Activated naive CD8-positive, alpha-beta T cell treated with anti-CD3 and anti-CD28 coated beads, Interleukin-2, amount 50 U/mL, for 16 hours (primary cell): ENCODE data around the gene RABEP2.
"Not testable (repeated sequence)": the region's sequence is repeated elsewhere in the genome, so short reads cannot be mapped to it uniquely, and the experiment has no call there.

Experiments
- DNase-seq: peaks from one replicate; pipeline ENCODE4 v3.0.0-alpha.2; 2020; ENCODE audit warnings: low read depth, low spot score

Gene RABEP2

DNA sequence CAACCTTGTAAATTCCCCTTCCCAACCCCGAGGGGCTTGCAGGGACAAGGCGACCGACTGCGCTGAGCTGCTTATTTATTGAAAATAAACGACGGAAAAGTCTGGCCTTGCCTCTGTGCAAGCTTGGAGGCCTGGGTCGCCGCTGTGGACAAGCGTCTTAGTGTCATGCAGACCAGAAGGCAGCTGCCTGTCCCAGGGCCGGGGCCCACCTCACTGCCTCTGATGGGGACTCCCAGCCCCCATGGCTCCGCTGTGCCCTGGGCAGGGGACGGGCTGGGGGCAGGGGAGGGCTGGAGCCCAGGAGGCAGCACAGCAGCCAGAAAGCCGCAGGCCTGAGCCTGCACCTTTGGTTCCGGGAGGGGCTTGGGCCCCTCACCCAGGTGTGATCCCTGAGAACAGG, 20.7 kb downstream of the RABEP2 start:
- no peak for DNase-seq

DNA sequence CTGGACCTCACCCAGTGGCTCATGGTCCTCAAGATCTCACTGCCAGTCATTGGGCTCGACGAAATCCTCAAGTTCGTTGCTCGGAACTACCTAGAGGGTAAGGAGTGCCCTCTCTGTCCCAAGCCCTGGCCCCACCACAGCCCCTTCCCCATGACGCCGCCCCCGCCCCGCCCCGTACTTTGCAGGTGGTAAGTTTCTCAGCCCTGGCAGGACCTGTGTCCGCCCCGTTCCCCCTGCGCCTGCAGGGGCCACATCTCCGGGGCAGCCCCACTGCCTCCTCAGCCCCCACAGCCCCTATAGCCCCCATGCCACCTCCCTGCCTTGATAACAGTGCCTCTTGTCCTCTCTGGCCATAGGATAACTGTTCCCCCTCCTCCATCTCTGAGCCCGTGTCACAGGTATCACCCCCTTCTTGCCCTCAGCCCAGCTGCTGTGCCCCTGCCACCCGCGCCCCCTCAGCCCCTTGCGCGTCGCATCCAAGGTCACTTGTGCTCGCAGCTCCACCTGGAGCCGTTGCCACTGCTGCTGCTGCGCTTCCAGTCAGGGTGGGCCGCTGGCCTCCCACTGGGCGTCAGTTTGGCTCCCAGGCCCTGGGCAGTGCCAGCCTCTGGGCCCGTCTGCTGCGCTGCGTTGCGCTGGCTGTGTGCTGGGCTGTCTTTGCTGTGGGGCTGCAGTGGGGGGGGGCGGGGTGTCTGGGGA, 21.5 kb downstream of the RABEP2 start:
- no peak for DNase-seq

DNA sequence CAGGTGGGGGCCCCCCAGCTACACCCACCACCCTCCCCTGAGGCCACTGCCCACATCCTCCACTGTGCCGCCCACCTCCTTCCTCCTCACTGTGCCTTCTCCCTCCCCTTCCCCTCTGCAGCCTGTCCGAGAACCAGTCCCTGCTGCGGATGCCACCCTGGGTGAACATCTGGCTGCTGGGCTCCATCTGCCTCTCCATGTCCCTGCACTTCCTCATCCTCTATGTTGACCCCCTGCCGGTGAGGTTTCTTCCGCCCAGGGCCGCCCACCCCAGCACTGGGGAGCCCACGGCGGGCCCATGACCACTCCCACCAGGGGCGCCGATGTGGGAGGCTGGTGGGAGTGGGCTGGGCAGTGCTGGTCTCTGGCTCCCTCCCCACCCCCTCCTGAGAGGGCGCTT, 22.1 kb downstream of the RABEP2 start:
- DNase-seq, result no peak

DNA sequence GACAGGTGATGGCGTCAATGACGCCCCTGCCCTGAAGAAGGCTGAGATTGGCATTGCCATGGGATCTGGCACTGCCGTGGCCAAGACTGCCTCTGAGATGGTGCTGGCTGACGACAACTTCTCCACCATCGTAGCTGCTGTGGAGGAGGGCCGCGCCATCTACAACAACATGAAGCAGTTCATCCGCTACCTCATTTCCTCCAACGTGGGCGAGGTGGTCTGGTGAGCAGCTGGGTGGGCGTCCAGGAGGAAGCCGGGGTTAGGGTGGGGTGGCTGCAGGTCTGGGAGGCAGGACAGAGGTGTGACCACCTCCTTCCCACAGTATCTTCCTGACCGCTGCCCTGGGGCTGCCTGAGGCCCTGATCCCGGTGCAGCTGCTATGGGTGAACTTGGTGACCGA, 23.2 kb downstream of the RABEP2 start:
- DNase-seq, result no peak

DNA sequence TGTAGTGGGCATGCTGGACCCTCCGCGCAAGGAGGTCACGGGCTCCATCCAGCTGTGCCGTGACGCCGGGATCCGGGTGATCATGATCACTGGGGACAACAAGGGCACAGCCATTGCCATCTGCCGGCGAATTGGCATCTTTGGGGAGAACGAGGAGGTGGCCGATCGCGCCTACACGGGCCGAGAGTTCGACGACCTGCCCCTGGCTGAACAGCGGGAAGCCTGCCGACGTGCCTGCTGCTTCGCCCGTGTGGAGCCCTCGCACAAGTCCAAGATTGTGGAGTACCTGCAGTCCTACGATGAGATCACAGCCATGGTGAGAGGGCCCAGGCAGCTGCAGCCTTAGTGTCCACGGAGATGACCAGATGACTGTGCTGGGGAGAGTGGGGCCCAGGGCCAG, 24.4 kb downstream of the RABEP2 start:
- no peak for DNase-seq

DNA sequence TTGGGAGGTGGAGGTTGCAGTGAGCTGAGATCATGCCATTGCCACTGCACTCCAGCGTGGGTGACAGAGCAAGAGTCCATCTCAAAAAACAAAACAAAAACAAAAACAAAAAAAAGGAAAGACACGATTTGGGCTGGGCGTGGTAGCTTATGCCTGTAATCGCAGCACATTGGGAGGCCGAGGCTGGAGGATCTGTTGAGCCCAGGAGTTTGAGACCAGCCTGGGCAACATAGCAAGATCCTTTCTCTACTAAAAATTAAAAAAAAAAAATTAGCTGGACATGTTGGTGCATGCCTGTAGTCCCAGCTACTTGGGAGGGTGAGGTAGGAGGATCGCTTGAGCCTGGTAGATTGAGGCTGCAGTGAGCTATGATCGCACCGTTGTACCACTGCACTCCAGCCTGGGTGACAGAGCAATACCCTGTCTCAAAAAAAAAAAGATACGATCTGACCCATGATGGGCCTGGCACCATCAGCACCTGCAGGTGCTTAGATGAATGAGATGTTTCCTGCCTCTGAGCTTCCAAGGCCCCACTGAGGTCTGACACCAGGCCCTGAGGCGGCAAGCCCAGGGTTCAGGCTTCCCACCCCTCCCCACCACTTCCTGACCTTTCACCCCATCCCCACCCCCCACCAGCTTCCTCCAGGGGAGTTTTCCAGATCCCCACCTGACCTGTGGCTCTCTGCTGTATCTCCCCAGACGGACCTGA, 25.0 kb downstream of the RABEP2 start:
- no peak for DNase-seq

DNA sequence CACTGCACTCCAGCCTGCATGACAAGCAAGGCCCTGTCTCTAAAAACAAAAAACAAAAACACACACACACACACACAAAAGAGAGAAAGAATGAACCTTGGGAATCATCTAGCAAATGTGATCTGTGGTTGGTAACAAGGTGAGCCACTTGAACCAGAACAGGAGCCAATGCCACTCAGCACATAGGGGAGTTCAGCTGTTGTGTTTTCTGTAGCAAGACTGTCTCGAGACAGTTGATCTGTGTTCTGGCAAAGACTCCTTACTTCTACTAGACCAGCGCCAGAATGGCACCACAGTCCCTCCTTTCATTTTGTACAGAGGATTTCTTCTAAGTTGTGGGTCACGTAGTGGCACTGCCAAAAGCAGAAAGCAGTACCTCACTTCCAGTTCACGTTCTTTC, 26.1 kb downstream of the RABEP2 start:
- DNase-seq, result no peak

DNA sequence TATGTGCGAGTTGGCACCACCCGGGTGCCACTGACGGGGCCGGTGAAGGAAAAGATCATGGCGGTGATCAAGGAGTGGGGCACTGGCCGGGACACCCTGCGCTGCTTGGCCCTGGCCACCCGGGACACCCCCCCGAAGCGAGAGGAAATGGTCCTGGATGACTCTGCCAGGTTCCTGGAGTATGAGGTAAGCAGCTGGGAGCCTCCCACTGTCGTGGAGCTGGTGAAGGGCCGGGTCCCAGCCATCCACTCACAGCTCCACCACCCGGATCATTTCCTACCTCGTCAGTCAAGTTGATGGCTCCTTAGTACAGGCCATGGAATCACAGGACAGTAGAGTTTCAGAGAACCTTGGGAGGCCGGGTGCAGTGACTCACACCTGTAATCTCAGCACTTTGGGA, 26.8 kb downstream of the RABEP2 start:
- DNase-seq, result no peak

DNA sequence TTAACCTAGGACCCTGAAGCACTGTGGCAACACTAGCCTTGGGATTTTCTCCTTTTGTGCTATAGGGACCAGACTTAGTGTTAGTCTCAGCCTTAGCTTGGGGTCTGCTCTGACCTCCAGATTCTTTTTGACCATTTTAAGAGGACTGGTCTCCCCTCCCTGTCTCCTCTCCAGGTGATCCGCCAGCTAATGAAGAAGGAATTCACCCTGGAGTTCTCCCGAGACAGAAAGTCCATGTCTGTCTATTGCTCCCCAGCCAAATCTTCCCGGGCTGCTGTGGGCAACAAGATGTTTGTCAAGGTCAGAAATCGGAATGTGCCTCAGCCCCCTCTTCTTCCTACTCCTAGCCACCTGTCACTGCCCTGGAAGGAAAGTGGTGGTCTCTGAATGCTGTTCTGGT, 27.2 kb downstream of the RABEP2 start:
- DNase-seq, result no peak

DNA sequence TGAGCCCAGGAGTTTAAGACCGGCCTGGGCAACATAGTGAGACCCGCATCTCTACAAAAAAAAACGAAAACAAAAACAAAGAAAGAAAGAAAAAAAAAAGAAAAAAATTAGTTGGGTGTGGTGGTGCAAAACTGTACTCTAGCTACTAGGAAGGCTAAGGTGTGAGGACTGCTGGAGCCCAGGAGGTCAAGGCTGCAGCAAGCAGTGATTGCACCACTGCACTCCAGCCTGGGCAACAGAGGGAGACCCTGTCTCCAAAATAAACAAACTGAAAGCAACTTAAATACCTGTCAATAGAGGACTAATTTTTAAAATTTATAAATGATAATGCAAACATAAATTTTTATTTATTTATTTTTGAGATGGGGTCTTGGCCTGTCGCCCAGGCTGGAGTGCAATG, 29.4 kb downstream of the RABEP2 start:
- no peak for DNase-seq

DNA sequence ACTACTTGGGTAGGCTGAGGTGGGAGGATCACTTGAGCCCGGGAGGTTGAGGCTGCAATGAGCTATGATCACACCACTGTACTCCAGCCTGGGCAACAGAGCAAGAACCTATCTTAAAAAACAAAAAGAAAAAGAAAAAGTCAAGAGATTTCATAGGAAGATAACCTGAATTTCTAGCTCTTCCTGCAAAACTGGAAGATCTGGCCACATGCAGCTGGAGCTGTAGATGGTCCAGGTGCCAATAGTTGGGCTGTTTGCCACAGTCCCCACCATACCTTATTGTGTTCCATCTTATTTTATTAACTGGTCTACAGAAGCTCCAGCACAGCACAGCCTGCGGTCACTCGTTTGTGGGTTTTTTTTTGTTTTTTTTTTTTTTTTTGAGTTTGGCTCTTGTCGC, 31.7 kb downstream of the RABEP2 start:
- no peak for DNase-seq

DNA sequence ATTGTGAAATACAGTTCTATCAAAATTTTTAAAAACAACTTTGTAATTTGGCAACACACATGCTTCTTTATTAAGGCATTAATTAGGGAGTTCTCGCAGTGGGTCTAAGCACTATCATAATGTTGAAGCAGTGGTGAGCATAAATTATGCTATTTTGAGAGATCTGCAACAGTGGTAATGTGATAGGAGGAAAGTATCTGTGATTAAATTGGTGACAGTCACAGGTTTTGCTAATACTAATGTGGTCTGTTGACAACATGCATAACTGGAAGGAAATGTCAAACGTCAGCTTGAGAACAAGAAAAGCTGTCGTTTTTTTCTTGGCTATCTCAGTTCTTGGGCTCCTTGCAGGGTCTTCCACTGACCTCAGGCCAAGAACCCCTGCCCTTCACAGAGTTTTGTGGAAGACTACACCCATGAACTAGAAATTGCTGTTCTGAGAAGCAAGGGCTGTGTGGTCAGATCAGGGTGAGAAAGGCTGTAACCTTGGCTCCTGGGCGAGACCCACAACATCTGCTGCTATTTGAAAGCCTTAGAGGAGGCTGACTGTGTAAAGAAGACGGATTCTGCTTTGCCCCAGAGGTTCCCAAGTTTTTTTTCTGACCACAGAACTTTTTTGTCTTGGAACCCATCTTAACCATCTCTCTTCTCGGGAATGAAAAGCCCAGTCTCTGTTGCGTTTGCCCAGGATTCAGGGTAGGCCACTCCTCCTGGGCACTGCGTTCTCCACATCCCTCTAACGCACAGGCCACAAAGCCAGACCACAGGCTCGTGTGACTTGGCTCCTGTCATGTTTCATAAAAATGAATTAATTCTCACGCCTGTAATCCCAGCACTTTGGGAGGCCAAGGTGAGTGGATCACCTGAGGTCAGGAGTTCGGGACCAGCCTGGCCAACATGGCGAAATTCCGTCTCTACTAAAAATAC, 32.8 kb downstream of the RABEP2 start:
- no peak for DNase-seq

DNA sequence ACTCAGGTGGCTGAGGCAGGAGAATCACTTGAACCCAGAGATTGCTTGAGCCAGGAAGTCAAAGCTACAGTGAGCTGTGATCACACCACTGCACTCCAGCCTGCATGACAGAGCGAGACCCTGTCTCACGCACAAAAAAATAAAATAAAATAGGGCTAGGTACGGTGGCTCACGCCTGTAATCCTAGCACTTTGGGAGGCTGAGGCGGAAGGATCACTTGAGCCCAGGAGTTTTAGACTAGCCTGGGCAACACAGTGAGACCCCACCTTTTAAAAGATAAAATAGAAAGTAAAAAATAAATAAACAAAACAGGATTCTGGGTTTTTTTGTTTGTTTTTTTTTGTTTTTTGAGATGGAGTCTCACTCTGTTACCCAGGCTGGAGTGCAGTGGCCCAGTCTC, 34.7 kb downstream of the RABEP2 start:
- not testable (repeated sequence) for DNase-seq

DNA sequence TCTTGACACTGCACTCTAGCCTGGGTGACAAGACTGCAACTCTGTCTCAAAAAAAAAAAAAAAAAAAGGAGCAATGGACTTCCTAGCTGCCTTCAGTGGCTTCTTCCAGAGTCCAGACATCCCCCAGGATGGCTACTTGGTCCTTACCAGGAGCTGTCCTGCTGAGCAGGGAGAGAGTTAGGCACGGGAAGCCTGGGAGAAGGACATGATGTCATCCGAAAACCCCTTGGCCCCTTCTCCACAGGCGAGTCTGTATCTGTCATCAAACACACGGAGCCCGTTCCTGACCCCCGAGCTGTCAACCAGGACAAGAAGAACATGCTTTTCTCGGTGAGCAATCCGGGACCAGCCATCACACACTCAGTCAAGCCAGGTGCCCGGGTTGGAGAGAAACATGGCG, 38.1 kb downstream of the RABEP2 start:
- DNase-seq, result no peak

DNA sequence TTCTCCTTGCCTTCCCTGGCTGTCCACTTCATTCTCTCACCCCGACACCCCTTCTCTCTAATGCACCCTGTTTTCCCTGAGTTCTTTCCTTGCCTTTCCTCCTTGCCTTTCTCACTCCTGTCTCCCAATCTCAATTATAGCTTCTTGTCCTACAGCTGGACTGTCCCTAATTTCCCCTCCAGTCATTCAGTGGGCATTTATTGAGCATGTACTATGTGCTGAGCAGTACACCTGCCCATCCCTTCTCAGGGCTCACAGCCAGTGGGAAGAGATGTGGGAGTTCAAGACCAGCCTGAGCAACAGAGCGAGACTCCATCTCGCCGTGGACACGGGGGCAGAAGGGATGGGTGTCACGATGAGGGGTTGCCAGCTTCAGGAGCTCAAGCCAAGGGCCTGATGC, 41.0 kb downstream of the RABEP2 start:
- no peak for DNase-seq

DNA sequence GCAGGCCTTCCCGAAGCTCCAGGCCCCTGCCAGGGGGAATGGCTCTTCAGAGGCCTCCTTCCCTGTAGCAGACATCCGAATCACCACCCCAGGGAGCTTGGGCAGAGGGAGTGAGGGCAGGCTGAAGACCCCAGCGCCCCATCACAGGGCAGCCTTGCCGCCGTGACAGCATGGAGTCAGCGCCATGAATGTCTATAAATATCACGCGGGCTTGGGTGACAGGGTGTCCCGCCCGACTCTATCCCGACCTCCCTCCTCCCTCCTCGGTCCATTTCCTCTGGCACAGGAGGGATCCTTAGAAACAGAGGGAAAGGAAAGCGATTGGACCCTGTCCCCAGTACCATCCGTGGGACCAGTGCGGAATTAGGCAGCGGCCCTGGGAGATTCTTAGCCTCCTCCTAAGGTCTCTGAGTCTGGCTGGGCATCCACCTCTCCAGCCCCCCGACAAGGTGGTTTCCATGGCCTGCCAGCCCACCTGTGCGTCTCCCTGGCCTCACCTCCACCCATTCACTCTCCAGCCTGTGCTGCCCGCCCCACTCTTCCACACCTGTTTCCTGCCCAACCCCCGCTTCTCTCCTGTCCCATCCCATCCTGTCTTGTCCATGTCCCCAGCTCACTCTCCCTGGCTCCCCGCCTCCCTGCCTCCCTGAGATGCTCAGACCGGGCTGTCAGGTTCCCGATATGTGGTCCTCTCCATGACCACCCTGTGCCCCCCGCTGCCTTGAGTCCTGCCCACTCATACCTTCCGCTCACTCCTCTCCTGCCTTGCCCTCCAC, 41.6 kb downstream of the RABEP2 start:
- DNase-seq, result no peak

DNA sequence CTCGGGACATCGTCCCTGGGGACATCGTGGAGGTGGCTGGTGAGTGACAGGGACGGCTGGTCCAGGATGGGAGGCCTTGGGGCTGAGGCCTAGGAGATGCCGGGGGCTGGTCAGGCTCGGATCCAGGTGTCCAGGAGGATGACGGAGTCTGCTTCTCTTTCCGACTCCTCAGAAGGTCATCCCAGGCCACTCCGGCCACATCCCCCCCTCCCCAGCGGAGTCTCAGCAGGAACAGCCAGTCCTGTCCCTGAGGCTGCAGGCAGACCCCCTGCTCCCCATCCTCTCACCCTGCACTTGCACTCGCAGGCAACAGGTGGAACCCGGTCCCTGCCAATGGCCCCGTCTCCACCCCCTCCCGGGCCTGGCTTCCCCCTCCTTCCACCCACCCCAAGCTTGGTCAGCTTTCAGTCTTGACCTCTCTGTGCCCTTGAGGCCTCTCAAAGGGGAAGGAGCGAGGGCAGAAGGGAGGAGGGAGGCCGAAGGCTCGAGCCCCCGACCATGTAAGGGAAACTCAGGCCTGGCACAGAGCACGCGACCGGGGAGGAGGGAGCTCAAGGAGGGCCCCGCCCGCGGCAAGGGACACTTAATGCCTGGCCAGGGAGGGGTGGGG, 42.4 kb downstream of the RABEP2 start:
- DNase-seq, result no peak

DNA sequence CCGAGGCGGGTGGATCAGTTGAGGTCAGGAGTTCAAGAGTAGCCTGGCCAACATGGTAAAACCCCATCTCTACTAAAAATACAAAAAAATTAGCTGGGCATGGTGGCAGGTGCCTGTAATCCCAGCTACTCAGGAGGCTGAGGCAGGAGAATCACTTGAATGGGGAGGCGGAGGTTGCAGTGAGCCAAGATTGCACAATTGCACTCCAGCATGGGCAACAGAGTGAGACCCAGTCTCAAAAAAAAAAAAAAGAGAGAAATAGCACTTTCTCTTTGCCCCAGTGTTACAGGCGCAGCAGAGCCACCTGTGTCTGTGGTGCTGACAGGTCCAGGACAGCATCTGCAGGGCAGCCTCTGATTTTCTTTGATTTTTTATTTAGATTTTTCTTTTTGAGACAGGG, 43.5 kb downstream of the RABEP2 start:
- not testable (repeated sequence) for DNase-seq

DNA sequence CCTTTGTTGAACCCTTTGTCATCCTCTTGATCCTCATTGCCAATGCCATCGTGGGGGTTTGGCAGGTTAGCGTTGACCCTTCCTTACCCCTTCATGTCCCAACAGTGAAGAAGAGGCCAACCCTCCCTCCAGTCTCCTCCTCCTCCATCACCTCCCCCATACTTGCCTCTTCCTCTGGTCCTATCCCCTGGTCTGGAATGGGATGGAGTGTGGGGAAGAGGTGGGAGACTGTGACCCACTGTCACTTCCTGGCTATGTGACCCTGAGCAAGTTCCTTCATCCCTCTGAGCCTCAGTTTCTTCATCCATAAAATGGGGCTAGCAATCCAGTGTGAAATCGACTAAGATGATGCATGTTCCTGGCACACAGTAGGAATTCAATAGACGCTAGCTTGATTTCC, 44.1 kb downstream of the RABEP2 start:
- DNase-seq, result no peak

DNA sequence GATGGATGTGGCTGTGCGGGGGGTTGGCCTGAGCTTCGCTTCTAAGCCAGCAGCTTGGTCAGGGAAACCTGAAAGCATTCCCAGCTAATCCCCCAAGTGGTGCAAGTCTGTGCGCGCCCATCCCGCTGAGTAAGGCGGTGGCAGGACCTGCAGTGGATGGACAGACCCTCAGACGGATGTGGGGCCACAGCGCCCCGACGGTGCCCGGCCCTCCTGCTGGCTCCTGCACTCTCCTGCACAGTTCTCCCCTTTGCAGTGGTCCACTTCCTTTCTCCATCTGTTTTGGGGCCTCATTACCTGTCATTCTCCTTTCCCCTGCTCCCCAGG, 44.5 kb downstream of the RABEP2 start:
- DNase-seq, result no peak

DNA sequence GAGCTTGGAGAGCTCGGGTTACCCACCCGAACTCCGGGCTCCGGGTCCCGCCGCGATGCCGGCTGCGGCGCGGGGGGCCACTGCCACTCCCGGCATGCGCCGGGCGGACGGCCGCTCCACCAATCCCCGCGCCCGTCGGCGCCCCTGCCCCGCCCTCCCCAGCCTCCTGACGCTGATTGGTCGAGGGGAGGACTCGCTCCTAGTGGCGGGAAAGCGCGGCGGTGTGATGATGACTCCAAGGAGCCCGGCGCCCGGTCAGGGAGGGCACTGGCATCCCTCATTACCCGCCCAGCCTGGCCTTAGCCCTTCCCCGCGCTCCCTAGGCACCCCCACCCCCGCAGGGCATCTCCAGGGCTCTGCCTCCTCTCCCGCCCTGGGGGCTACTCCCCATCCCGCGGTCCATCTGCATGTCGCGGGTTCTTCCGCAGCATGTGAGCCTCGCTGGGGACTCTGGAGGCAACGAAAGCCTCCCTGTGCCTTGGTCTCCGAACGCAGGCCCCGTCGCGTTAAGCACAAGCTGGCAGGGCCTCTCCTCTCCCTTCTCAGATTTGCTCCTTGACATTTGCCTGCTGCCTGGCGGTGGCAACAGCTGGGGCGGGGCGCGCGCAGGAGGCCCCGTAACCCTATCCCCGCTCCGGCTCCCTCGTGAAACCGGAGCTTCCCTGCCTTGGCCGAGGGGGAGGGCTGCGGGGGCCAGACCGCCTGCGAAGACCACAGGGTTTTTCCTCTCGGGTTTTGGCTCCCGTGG, 45.0 kb downstream of the RABEP2 start:
- DNase-seq, result peak; percentile 83
